ENCODE data around the gene TNRC6B.

TNRC6B gene

DNA sequence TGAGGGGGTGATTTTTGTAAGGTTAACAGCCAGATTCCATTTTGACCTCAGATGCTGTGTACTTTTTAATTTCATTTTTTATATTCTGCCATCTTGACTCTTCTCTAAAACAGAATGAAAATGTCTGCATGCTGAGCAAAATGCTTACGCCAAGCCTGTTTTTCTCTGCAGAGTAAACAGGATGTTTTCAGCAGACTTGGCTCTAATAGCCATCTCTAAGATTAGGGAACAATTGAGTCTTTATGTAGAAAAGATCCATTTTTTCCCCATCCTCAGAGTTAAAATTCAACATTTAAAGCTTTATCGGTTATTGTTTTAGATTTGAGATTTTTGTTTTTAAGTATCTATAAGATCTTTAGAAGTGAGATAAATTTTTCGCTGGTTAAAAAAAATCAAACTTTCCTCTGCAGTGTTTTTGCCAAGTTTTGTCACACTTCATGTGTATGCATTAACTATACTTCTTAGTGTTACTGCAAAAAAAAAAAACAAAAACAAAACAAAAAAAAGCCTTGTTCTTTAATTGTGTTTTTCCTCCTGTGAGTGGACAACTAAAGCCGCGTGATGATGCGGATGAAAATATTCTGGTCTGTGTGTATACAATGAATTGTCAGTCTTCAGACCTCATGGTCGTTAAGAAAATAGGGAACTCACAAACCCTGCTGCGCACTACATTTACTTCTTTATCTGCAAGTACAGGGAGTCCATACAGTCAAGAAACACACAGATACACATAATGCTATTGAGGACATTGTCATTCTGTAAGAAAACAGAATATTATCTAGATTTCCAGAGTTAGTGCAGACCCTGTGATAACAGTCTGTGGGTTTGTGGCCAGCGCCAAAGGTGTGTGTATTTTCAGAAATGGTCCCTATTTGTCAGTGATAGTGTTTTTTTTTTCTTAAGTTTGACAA lies 151.1 kb downstream of the TNRC6B start:
- DNase-seq, result no peak

DNA sequence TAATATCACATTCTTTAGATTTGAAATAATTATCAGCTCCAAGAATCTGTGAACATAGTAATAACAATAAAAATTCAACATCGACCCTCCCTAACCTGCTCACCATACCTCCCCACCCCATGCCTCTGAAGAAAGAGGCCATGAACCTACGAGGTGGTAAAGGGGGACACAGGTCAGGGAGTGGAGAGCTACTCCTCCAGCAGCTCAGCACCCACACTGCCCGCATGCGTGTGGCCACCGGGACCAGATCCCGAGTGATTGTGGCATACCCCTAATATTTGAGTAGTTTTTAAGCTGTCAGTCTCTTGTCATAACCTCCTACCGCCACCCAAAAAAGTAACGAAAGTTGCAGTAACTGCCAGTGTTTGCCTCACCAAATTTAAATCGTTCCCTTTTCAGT lies 151.7 kb downstream of the TNRC6B start:
- DNase-seq, result no peak

- DNase-seq, result no peak
Measured at GRCh38 chr22:40330086-40330485, 152.4 kb downstream of the TNRC6B start.

GRCh38 chr22:40330615-40331014 lies 152.9 kb downstream of the TNRC6B start:
- DNase-seq, result no peak

- DNase-seq, result no peak
Measured at GRCh38 chr22:40331706-40332105, 154.0 kb downstream of the TNRC6B start.

DNA sequence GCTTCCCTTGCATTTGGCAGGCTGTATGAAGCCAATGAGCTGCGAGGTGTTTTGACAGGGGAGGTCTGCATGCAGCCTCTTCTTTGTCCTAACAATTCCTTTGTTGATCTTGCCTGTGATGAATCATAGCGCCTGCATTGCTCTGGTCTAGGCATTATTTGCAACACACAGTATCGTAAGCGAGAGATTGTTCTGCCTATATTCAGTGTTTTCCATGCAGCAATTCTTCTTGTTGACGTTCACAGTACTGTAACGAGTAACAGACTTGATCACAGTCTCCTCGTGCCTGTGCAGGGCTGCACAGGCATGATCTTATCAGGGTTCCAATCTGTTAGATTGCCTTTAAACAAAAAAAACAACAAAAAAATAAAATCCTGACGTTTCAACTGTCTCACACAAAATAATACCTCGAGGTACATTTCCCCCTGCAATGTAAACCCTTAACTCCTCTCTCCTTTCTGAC lies 154.6 kb downstream of the TNRC6B start:
- DNase-seq, result no peak

GRCh38 chr22:40334060-40334459 lies 156.3 kb downstream of the TNRC6B start:
- no peak for DNase-seq

GRCh38 chr22:40334899-40335298 lies 157.2 kb downstream of the TNRC6B start:
- no peak for DNase-seq

DNA sequence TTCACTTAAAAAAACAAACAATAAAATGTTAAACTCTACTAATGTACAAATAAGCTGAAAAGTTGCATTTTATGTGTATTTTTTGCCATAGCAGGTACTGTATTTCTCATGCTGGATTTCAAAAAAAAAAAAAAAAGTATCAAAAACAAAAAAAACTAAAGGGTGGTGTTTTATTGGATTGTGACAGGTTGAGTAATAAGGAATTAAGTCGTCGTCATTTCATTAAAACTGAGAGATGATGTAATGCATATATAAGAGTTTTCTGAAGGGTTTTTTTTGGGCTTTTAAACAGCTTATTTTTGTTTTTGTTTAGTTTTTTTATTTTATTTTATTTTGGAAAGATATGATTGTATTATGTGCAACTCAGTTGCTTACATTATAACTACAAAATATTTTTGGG lies 157.6 kb downstream of the TNRC6B start:
- DNase-seq, result no peak

GRCh38 chr22:40340044-40340443 lies 162.3 kb downstream of the TNRC6B start:
- DNase-seq, result no peak

DNA sequence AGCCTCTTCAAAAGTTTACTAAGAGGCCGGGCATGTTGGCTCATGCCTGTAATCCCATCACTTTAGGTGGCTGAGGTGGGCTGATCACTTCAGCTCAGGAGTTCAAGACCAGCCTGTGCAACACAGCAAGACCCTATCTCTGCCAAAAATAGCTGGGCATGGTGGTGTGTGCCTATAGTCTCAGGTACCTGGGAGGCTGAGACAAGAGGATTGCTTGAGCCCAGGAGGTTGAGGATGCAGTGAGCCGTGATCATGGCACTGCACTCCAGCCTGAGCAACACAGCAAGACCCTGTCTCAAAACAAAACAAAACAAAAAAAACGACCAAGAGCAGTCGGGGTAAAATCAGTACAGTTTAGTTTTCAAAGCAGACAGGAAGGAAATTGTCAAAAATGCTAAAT lies 163.9 kb downstream of the TNRC6B start:
- DNase-seq, result no peak

DNA sequence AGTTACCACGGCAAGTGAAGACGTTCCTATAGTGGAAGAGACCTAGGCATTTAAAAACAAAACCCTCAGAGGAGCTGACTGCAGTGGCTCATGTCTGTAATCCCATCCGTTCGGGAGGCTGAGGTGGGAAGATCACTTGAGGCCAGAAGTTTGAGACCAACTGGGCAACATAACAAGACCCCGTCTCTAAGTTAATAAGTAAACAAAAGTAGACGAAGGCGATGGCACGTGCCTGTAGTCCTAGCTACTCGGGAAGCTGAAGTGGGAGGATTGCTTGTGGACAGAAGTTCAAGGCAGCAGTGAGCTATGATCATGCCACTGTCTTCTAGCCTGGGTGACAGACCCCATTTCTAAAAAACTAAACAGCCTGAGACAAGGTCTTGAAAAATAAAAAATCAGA lies 164.8 kb downstream of the TNRC6B start:
- no peak for DNase-seq

DNA sequence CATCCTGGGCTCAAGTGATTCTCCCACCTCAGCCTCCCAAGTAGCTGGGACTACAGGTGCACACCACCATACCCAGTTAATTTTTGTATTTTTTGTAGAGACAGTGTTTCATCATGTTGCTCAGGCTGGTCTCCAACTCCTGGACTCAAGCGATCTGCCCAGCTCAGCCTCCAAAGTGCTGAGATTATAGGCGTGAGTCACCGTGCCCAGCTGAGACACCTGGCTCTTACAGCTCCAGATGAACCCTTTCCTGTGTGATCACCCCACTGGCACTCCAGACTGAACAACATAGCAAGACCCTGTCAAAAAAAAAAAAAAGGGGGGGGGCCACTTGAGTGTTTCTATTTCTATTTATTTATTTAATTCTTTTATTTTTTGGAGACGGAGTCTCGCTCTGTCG lies 167.5 kb downstream of the TNRC6B start:
- DNase-seq, result no peak

- peak in 1 of 2 experiments; percentile 55 for DNase-seq
Measured at GRCh38 chr22:40345815-40346184, 168.1 kb downstream of the TNRC6B start.

GRCh38 chr22:40346185-40347118 lies 168.7 kb downstream of the TNRC6B start, which contains the start of gene ADSL:
Gene ADSL (plus strand): TSS chr22:40346500. CDS start chr22:40346559, 59 bp downstream.
- DNase-seq, result peak; percentile 54 to 83

DNA sequence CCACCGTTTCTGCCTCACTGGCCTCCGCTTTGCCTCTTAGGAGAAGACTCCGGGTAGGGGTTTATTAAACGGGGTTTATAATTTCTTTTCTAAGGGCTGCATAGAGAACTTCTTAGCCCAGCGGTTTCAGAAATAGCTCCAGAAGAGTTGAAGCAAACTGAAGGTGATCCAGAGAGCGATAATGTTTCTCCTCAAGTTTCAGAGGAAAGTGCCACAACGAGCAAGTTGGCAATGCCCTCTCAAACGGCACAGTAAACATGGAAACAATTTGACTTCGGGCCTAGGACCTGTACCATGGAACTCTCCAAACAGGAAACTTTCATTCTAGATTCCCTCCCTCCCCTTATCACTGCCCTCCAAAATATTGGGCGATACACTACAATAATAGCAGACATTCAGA lies 169.6 kb downstream of the TNRC6B start:
- DNase-seq, result no peak

- peak in 1 of 2 experiments; percentile 36 for DNase-seq
Measured at GRCh38 chr22:40348025-40348658, 170.4 kb downstream of the TNRC6B start.

DNA sequence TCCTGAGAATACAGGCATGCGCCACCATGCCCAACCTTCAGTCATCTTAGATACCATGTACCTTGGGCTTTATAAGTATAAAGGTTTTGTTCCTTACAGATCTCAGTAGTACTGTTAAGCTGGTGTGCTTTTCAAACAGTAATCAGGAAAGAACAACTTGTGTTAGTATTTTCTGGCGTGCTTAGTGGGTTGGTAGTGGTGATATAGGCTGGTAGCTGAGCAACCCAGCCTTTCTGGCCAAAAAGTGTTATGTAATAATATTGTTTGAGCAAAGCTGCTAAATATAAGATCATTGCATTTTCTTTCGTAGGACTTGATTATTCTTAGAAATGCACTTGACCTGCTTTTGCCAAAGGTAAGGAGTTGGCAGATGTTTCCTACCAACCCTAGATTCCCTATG lies 175.0 kb downstream of the TNRC6B start:
- DNase-seq, result no peak

- DNase-seq, result no peak
Measured at GRCh38 chr22:40361100-40361499, 183.4 kb downstream of the TNRC6B start.

DNA sequence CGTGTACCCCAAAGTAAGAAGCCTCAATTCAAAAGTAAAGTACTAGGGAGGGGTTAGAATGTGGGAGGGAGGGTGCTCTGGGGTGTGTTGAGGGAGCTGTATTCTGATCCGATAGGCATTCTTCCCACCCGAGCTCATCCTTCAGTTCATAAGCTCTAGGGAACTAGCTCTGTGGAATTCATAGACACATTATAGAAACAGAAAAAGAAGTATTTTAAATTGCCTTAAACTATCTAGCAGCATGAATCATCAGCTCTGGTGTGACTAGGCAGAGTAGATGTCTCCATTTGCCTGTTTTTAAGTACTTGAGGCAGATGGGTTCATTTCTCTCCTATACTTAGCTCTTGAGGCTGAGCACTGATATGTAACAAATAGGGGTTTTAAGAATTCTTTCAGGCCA lies 185.3 kb downstream of the TNRC6B start:
- no peak for DNase-seq

DNA sequence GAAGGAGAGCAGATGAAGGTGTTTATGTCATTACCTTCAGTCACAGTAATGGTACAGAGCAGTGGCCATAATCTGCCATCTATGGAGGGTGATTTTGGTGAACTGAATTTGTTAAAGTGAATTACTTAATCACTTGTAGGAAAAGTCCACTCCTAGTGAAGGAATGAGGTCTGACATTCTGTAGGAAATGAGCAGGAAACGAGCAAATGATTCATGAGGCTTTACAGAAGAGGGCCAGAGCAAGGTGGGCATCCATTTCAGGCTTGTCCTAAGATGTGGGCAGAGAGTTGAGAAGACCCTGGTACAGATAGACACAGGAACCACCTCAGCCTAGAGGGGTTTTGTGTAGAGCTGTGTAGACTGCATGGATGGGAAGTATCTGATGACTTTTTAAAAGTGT lies 186.7 kb downstream of the TNRC6B start:
- no peak for DNase-seq

- DNase-seq, result no peak
Measured at GRCh38 chr22:40366068-40366467, 188.3 kb downstream of the TNRC6B start.

GRCh38 chr22:40367342-40367741 lies 189.6 kb downstream of the TNRC6B start:
- DNase-seq, result no peak

Measured in NCI-H524 (cell line).